HUDEP-2 (cell line): ENCODE data around the gene OR5M3.

Experiments
- DNase-seq, 76 experiments: peaks; one replicate each; lab custom pipeline; 2025; ENCODE audit not compliant: unreplicated experiment in 76 of 76; lab: John Stamatoyannopoulos, UW

OR5M3 gene

DNA sequence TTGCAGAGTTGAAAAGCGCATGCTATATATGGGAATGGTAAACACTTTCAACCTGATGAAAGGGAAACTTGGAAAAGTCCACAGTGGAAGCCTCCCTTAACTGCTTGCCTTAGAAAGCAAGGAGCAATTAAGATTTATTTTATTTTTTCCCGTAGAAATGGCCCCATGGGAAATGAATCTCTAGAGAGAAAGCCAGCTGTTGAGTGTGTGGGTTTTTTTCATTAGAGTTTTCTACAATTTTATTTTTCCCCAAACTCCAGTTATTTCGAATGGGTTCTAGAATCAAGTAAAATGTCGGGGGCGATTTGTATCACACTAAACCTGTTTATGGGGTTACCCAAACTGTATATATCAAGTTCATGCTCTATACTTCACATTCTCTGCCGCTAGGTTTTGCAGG is at the start of gene OR5M3:
Gene OR5M3, minus strand, starts transcription at position 101 of the 400 bp plus-strand sequence. CDS start 2,855 bp downstream, outside the sequence.
- DNase-seq: no peak

DNA sequence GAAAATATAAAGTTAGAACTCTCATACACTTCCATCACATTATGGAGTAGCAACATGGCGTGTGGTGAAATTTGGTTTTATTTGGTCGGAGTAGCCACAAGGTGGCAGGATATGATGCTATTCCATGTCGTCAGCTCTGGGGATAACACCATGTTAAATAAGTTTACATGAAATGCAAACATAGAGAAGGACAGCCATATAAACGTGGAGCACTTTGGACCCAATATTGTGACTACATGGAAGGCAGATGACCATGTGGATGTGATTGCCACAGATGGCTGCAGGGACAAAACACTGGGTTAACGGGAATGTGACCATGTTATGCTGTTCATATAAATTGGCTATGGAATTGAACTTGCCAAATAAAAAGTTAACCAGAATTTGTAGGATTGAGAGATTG is 48.9 kb upstream of the OR5M3 start:
- no peak for DNase-seq

DNA sequence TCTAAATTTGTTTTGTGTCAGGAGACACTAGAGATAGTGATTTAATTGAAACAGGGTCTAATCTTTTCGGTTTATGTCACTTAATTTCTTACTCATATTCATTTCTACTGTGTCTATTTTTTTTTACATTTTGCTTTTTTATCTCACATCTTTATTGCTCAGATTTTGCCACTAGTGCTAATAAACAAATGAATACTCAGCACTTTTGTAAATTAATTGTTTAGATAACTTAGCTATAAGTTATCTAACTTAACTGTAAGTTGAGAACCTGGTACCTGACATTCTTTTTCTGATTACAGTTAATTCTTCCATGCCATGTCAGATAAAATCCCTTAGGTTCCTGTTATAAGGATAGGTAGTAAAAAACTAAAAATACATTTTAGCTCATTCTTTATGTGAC is 40.1 kb upstream of the OR5M3 start:
- no peak for DNase-seq

DNA sequence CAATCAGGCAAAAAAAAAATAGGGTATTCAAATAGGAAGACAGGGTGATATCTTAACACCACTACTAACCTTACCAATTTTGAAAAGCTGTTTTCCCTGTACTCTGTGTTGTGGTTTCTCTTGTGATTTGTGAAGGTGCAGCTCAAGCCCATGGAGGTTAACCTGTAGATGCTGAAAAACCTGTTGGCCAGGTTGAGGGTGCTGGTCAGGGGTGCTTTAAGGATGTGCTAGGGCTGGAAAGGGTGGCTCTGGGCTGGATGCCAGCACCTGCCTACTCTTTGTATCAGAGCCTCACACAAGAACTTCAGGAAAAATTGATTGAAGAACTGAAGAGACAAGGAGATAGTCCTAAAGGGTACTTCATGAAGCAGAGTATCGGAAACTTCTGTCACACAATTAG is 36.3 kb upstream of the OR5M3 start:
- DNase-seq: no peak

DNA sequence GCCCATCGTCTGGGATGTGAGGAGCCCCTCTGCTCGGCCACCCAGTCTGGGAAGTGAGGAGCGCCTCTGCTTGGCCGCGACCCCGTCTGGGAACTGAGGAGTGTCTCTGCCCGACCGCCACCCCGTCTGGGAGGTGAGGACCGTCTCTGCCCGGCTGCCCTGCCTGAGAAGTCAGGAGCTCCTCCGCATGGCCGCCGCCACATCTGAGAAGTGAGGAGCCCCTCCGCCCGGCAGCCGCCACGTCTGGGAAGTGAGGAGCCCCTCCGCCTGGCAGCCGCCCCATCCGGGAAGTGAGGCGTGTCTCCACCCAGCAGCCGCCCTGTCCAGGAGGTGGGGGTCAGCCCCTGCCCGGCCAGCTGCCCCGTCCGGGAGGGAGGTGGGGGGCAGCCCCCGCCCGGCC is 23.9 kb upstream of the OR5M3 start:
- no peak for DNase-seq

DNA sequence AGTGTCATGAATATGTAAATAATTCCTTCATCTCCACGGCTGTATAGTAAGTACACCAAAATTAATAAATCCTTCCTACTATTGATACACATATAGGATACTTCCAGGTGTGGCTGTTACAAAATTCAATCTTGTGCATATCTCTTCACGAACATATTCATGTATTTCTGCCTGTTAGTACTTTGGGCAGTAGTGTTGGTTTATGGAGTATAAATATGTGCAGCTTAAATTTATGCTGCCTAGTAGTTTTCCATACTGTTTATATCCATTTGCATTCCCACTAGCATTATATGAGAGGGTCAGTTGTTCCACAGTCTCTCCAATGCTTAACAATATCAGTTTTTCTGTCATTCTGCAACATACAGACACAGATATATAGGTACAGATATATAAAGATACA is 22.0 kb upstream of the OR5M3 start:
- no peak for DNase-seq

DNA sequence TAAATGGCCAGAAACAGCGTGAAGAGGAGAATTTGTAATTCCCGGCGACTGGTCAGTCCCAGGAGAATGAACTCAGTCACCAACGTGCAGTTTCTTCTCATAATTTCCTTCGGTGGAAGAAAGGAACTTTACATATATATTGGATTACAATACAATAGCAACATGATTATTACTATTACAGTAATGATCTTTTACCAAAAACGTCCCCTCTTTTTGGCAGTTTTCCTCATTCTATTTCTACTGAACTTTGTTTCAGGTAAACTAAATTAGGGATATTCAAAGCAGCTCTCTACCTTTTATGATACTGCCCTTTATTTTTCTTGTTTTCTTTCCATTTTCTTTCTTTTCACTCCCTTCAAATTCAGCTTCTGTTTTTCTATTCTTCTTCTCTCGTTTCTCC is 18.1 kb upstream of the OR5M3 start, which contains the start of gene OR5M8:
Gene OR5M8, minus strand, starts transcription at position 101 of the 400 bp plus-strand sequence. Its CDS starts 0 bp downstream, at position 101.
- DNase-seq: no peak

DNA sequence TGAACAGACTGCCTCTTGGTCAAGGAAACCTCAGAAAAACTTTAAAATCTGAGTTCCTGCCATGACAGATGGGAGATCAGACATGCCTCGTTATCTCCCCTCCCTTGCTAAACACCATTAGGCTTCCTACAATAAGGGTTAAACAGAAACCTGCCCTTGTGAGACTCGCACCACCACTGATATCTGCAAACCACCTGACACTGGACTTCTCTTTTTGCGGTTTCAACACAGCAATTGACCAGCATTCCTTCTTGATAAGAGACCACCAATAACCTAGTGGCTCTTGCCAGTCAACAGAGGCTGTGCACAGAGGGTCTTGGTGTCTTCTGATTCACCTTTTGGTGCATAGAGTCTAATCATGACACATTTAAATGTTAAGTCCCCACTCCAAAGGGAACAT is 13.6 kb upstream of the OR5M3 start:
- peak in 1 of 76 experiments; percentile 0 for DNase-seq

DNA sequence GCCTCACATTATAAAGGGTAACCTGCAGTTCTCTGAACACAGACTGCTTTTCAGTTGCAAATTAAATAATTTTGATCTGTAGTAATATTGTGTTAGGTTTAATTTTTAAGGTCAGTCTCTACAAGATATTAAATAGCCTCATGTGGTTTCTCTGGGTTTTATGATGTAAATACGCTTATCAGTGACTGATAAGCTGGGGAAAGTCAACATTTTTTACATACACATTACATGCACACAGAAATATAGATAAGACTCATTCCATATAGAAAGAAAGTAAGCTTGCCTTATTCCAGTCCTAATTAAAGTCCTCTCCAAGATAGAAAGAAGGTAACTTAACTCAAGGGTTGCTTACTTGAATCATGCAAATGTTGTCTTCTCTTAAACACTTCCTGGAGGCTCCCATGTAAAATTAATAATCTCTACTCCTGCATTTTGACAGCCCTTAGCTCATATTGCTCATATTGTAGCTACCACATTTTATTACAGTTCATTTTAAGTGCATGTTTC is 1.6 kb upstream of the OR5M3 start:
- no peak for DNase-seq

DNA sequence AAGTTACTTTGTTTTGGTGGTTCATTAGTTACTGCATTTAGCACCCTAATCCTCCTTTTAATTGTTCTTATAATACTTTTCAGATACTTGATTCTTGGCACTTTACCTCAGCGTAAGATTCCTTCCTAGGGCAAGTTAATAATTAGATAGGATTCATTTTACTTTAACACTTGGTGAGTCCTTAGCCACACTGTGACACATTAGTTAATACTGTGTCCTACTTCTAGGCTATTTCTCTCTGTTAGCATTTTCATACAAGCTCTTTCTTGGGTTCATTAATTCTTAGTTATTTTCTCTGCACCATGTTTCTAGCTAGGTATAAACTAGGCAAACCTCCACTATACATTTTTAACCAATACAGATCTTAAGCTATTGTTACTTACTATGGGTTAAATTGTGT is 16.1 kb downstream of the OR5M3 start:
- no peak for DNase-seq

DNA sequence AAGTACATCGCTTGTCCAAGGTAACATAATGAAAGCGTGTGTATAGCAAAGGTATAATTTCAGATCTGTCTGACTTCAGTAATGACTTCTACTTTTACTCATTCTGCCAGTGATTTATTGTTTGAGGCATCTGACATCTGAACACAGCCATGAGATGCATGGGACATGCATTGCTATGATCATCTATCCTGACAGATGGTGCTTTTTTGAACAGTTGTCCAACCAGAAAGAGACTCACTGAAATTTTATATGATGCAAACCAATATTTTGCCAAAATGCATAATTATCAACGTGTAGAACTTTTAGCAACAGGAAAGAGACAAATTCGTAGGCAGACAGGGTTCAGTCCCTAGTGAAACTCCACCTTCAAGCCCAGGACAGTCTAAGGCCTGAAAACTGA is 19.6 kb downstream of the OR5M3 start:
- DNase-seq: no peak
